ENCODE measurements around the gene RUSC2. TPM values are rescaled to one million over a fixed set of nuclear protein-coding genes. Genes with fewer than 3 reads are reported as not detected.
"Not testable (repeated sequence)": the region's sequence is repeated elsewhere in the genome, so short reads cannot be mapped to it uniquely, and the experiment has no call there.

RUSC2 gene
- total RNA-seq, 4 donors from 2014 or later: 20.8 to 166 (median 45.7) TPM

DNA sequence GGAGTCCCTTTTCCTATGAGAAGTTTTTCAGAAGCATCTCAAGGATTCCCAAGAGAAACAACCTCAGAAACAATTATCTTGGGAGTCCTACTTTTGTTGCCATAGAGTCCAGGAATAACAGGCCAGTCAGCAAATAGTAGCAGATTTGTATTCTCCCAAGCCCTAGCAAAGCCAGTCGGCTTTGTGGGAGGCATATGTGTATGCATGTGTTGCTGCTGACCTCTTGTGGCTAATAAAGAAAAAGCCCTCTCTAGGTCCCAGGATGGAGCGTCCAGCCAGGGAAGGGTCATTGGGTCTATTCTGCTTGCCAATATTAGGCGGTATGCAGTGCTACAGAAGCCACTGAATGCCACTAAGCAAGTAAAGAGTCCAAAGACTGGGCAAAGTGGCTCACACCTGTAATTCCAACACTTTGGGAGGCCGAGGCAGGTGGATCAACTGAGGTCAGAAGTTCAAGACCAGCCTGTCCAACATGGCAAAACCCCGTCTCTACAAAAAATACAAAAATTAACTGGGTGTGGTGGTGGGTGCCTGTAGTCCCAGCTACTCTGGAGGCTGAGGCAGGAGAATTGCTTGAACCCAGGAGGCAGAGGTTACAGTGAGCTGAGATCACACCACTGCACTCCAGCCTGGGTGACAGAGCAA lies 12.6 kb upstream of the RUSC2 start:
- ATAC-seq (peak; percentile 93), DNase-seq (peak; percentile 29 to 60)
- in situ Hi-C loops (cut with MboI; ENCODE audit: low sequenced_read_pairs in 4 of 4): loop anchor here (5.0 to 25.0 kb wide), 3 partner anchors 75 to 360 kb away; partner anchors contain the start of genes ATOSB (in 4 of the 4), CREB3 (in 1 of the 4), GBA2 (in 1 of the 4) and RGP1 (in 1 of the 4)
- H3K27ac ChIP-seq, H3K4me1 ChIP-seq, H3K27me3 ChIP-seq, H3K9me3 ChIP-seq, H3K4me3 ChIP-seq, H3K36me3 ChIP-seq: not testable (repeated sequence)
- intact Hi-C loops (cut with DNase I; ENCODE audit: low total_unique reads): loop anchor here (1.0 to 5.0 kb wide), 3 partner anchors 215 to 579 kb away; no protein-coding TSS in a partner anchor
- peak; percentile 71 to 92 (median 92) for TF ChIP-seq CTCF (IDR thresholded peaks at IDR 0.05 in 4 of 5, conservative IDR thresholded peaks at IDR 0.05 in 1 of 5)

GRCh38 chr9:35478871-35479270 lies 11.0 kb upstream of the RUSC2 start:
- in situ Hi-C loops (cut with MboI; ENCODE audit: low sequenced_read_pairs in 4 of 4) (loop anchor here (5.0 to 25.0 kb wide), 3 partner anchors 73 to 362 kb away; partner anchors contain the start of genes ATOSB (in 4 of the 4), CREB3 (in 1 of the 4), GBA2 (in 1 of the 4) and RGP1 (in 1 of the 4)), intact Hi-C loops (cut with DNase I; ENCODE audit: low total_unique reads) (loop anchor here (5.0 kb wide), 1 partner anchor 217 kb away; no protein-coding TSS in a partner anchor)

DNA sequence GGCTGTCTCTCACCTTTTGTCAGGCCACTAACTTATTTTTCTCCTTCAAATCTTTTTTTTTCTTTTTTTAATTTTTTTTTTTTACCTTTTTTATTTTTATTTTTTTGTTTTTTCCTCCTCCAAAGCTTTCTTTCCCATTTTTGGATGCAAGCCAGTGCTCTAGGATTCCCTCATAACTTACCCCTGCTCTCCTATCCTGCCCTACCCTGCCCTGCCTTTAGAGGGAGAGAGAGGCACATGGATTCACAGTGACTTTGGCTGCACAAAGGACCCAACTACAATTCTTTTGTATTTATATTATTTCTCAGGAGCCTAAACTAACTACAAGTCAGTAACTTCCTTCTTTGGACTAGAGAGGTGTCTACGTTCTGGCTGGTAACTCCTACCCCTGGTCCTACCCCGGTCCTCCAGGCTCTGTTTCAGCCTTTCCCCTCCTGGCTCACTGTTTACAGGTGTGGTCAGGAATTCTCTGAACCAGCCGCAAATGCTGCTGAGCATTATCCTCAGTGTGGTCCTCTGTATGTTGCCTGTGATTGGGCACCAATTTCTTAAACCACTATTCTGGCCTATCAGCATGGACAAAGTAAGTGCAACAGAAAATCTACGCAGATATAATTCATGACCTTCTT lies 8.4 kb upstream of the RUSC2 start:
- intact Hi-C loops (cut with DNase I; ENCODE audit: low total_unique reads): loop anchor here (1.0 to 10.0 kb wide), 3 partner anchors 73 to 253 kb away; partner anchors contain the start of genes CREB3 and TLN1
- in situ Hi-C loops (cut with MboI; ENCODE audit: low sequenced_read_pairs in 4 of 4): loop anchor here in 1 of 4 donors (25.0 kb wide), 1 partner anchor 256 kb away; the partner anchor contains the start of genes CREB3, GBA2, RGP1 and TLN1
- TF ChIP-seq POLR2A (IDR thresholded peaks at IDR 0.05): no peak
- peak; percentile 74 to 89 (median 78) for TF ChIP-seq CTCF (IDR thresholded peaks at IDR 0.05 in 4 of 5, conservative IDR thresholded peaks at IDR 0.05 in 1 of 5)

More at GRCh38 chr9:35478871-35479270, 11.0 kb upstream of the RUSC2 start:
- Histone ChIP-seq H3K36me3 (no peaks in the 10 kb centered on the region), H3K27me3 (no peaks in the 10 kb centered on the region), H3K4me1 (no peaks in the 10 kb centered on the region), H3K4me3 (no peak overlapping the region), H3K9me3 (no peaks in the 10 kb centered on the region), H3K27ac (no peak overlapping the region)
- TF ChIP-seq CTCF (IDR thresholded peaks at IDR 0.05 in 4 of 5, conservative IDR thresholded peaks at IDR 0.05 in 1 of 5): no peak
- no peak for TF ChIP-seq POLR2A (IDR thresholded peaks at IDR 0.05)
- ATAC-seq (no peak), DNase-seq (no peak)

GRCh38 chr9:35482071-35482470 lies 7.8 kb upstream of the RUSC2 start:
- no peak overlapping the region for H3K27ac ChIP-seq
- H3K9me3 ChIP-seq: no peaks in the 10 kb centered on the region
- TF ChIP-seq POLR2A (IDR thresholded peaks at IDR 0.05) (no peak), CTCF (IDR thresholded peaks at IDR 0.05 in 4 of 5, conservative IDR thresholded peaks at IDR 0.05 in 1 of 5) (no peak)
- ATAC-seq: no peak
- no peaks in the 10 kb centered on the region for H3K36me3 ChIP-seq
- DNase-seq: no peak
- intact Hi-C loops (cut with DNase I; ENCODE audit: low total_unique reads): loop anchor here (5.0 to 10.0 kb wide), 2 partner anchors 165 to 253 kb away; partner anchors contain the start of genes CREB3 and TLN1
- H3K27me3 ChIP-seq: no peaks in the 10 kb centered on the region
- in situ Hi-C loops (cut with MboI; ENCODE audit: low sequenced_read_pairs in 4 of 4): loop anchor here in 1 of 4 donors (25.0 kb wide), 1 partner anchor 255 kb away; the partner anchor contains the start of genes CREB3, GBA2, RGP1 and TLN1
- no peak overlapping the region for H3K4me3 ChIP-seq
- no peaks in the 10 kb centered on the region for H3K4me1 ChIP-seq

More for the DNA sequence above, 8.4 kb upstream of the RUSC2 start:
- no peak overlapping the region for H3K4me3 ChIP-seq
- H3K4me1 ChIP-seq: no peaks in the 10 kb centered on the region
- no peaks in the 10 kb centered on the region for H3K36me3 ChIP-seq
- no peaks in the 10 kb centered on the region for H3K27me3 ChIP-seq
- ATAC-seq: peak; percentile 68 to 78
- no peaks in the 10 kb centered on the region for H3K9me3 ChIP-seq
- H3K27ac ChIP-seq: no peak overlapping the region
- peak; percentile 27 to 71 for DNase-seq
